Effector memory CD4-positive, alpha-beta T cell (primary cell): ENCODE measurements around the gene API5.

Source experiments
- DNase-seq, 3 donors: peaks; one replicate each; pipeline ENCODE4 v3.0.0-alpha.2; 2020
- H3K27ac ChIP-seq: 2 replicates; pipeline ENCODE4 v1.7.0; 2013; ENCODE audit warnings: mild to moderate bottlenecking, low read length, moderate library complexity; ENCODE audit not compliant: insufficient read depth, poor library complexity, severe bottlenecking
- H3K27me3 ChIP-seq: replicated peaks from 2 replicates; pipeline ENCODE4 v1.7.0; 2013; ENCODE audit warnings: mild to moderate bottlenecking, low read length; ENCODE audit not compliant: insufficient read depth, control insufficient read depth, poor library complexity, severe bottlenecking
- H3K36me3 ChIP-seq: 2 replicates; pipeline ENCODE4 v1.7.0; 2013; ENCODE audit warnings: mild to moderate bottlenecking, low read length, moderate library complexity; ENCODE audit not compliant: control insufficient read depth, insufficient read depth
- H3K4me1 ChIP-seq: 2 replicates; pipeline ENCODE4 v1.7.0; 2013; ENCODE audit warnings: low read length, mild to moderate bottlenecking; ENCODE audit not compliant: control insufficient read depth, insufficient read depth, poor library complexity, severe bottlenecking
- H3K4me3 ChIP-seq: 2 replicates; pipeline ENCODE4 v1.7.0; 2013; ENCODE audit warnings: low read length, low read depth, mild to moderate bottlenecking; ENCODE audit not compliant: insufficient read depth, poor library complexity, severe bottlenecking
- H3K9me3 ChIP-seq: 2 replicates; pipeline ENCODE4 v1.7.0; 2013; ENCODE audit warnings: mild to moderate bottlenecking, low read length, moderate library complexity; ENCODE audit not compliant: control insufficient read depth

Gene API5

GRCh38 chr11:43358801-43359421 is 47.1 kb downstream of the API5 start, which contains the start of gene TTC17:
Gene TTC17, plus strand, starts transcription at chr11:43358920. Its CDS starts 35 bp downstream, at chr11:43358955.
- Histone ChIP-seq H3K27me3 (no peaks in the 10 kb centered on the region), H3K4me1 (peaks cover 12% of the 10 kb centered on the region), H3K9me3 (no peaks in the 10 kb centered on the region), H3K4me3 (peak within 1 kb of the TSS; percentile 98), H3K36me3 (no peaks in the 10 kb centered on the region), H3K27ac (peak within 1 kb of the TSS; percentile 95)
- peak; percentile 82 to 89 (median 86) for DNase-seq

GRCh38 chr11:43359422-43359818 is 47.6 kb downstream of the API5 start:
- Histone ChIP-seq H3K27me3 (no peaks in the 10 kb centered on the region), H3K4me3 (peak overlapping the region; percentile 98)
- DNase-seq = no peak

GRCh38 chr11:43360361-43361032 is 48.7 kb downstream of the API5 start:
- Histone ChIP-seq H3K4me3 (peak overlapping the region; percentile 98), H3K27me3 (no peaks in the 10 kb centered on the region), H3K36me3 (no peaks in the 10 kb centered on the region), H3K4me1 (peaks cover 12% of the 10 kb centered on the region), H3K27ac (no peak overlapping the region), H3K9me3 (no peaks in the 10 kb centered on the region)
- DNase-seq = no peak

More at GRCh38 chr11:43359422-43359818, 47.6 kb downstream of the API5 start:
- H3K36me3 ChIP-seq = no peaks in the 10 kb centered on the region
- H3K9me3 ChIP-seq = no peaks in the 10 kb centered on the region
- peak overlapping the region; percentile 95 for H3K27ac ChIP-seq
- peaks cover 12% of the 10 kb centered on the region for H3K4me1 ChIP-seq

- Histone ChIP-seq H3K4me1 (no peaks in the 10 kb centered on the region), H3K27ac (no peak overlapping the region), H3K9me3 (no peaks in the 10 kb centered on the region), H3K4me3 (no peak overlapping the region), H3K36me3 (peaks cover 3% of the 10 kb centered on the region), H3K27me3 (no peaks in the 10 kb centered on the region)
- DNase-seq = no peak
These were observed 54.9 kb downstream of the API5 start for GRCh38 chr11:43366677-43367076.

- H3K9me3 ChIP-seq = no peaks in the 10 kb centered on the region
- no peak overlapping the region for H3K4me3 ChIP-seq
- DNase-seq = no peak
- H3K27ac ChIP-seq = no peak overlapping the region
- peaks cover 3% of the 10 kb centered on the region for H3K36me3 ChIP-seq
- H3K27me3 ChIP-seq = no peaks in the 10 kb centered on the region
- no peaks in the 10 kb centered on the region for H3K4me1 ChIP-seq
These were observed 55.8 kb downstream of the API5 start for GRCh38 chr11:43367382-43368178.

- Histone ChIP-seq H3K9me3 (no peaks in the 10 kb centered on the region), H3K27me3 (no peaks in the 10 kb centered on the region), H3K4me1 (no peaks in the 10 kb centered on the region), H3K27ac (no peak overlapping the region), H3K4me3 (no peak overlapping the region), H3K36me3 (peaks cover 6% of the 10 kb centered on the region)
- no peak for DNase-seq
These were observed 64.3 kb downstream of the API5 start for GRCh38 chr11:43376065-43376464.

GRCh38 chr11:43376594-43376993 is 64.8 kb downstream of the API5 start:
- Histone ChIP-seq H3K4me1 (no peaks in the 10 kb centered on the region), H3K27ac (no peak overlapping the region), H3K4me3 (no peak overlapping the region), H3K27me3 (no peaks in the 10 kb centered on the region), H3K9me3 (no peaks in the 10 kb centered on the region), H3K36me3 (peaks cover 8% of the 10 kb centered on the region)
- DNase-seq = no peak

GRCh38 chr11:43377389-43377788 is 65.6 kb downstream of the API5 start:
- peaks cover 12% of the 10 kb centered on the region for H3K36me3 ChIP-seq
- DNase-seq = no peak
- no peak overlapping the region for H3K27ac ChIP-seq
- H3K9me3 ChIP-seq = no peaks in the 10 kb centered on the region
- no peaks in the 10 kb centered on the region for H3K27me3 ChIP-seq
- no peaks in the 10 kb centered on the region for H3K4me1 ChIP-seq
- no peak overlapping the region for H3K4me3 ChIP-seq

GRCh38 chr11:43378897-43379296 is 67.1 kb downstream of the API5 start:
- DNase-seq = no peak
- H3K27ac ChIP-seq = no peak overlapping the region
- no peaks in the 10 kb centered on the region for H3K9me3 ChIP-seq
- peaks cover 12% of the 10 kb centered on the region for H3K36me3 ChIP-seq
- no peaks in the 10 kb centered on the region for H3K4me1 ChIP-seq
- no peaks in the 10 kb centered on the region for H3K27me3 ChIP-seq
- no peak overlapping the region for H3K4me3 ChIP-seq

GRCh38 chr11:43381802-43382201 is 70.0 kb downstream of the API5 start:
- Histone ChIP-seq H3K4me1 (no peaks in the 10 kb centered on the region), H3K36me3 (peaks cover 12% of the 10 kb centered on the region), H3K9me3 (no peaks in the 10 kb centered on the region), H3K4me3 (no peak overlapping the region), H3K27me3 (no peaks in the 10 kb centered on the region), H3K27ac (no peak overlapping the region)
- no peak for DNase-seq
